CD4-positive, CD25-positive, alpha-beta regulatory T cell (primary cell): ENCODE data around the gene ITPRIPL1. TPM values are rescaled to one million over a fixed set of nuclear protein-coding genes. Genes with fewer than 3 reads are reported as not detected.

Source experiments
- ATAC-seq, 2 donors: fragments of 150-1000 bp; cut with Tn5 transposase; one replicate each; pipeline ENCODE4 v1.10.0; 2021; ENCODE audit warnings: low read depth in 2 of 2, moderate number of reproducible peaks in 2 of 2, moderate library complexity in 1 of 2
- DNase-seq, 3 donors: peaks; one replicate each; pipeline versions ENCODE4 v3.0.0 to v3.0.0-alpha.2; 2012 to 2022; ENCODE audit warnings: mixed read lengths in 1 of 3
- H3K27ac ChIP-seq: one replicate; pipeline ENCODE4 v1.7.0; 2013; ENCODE audit warnings: mild to moderate bottlenecking, low read length; ENCODE audit not compliant: insufficient read depth, poor library complexity, severe bottlenecking
- H3K27me3 ChIP-seq: one replicate; pipeline ENCODE4 v1.7.0; 2013; ENCODE audit warnings: low read length; ENCODE audit not compliant: control insufficient read depth, insufficient read depth
- H3K36me3 ChIP-seq: one replicate; pipeline ENCODE4 v1.7.0; 2013; ENCODE audit warnings: mild to moderate bottlenecking, low read length, moderate library complexity; ENCODE audit not compliant: control insufficient read depth, insufficient read depth
- H3K4me1 ChIP-seq: 2 replicates; pipeline ENCODE4 v1.7.0; 2013; ENCODE audit warnings: mild to moderate bottlenecking, low read length; ENCODE audit not compliant: insufficient read depth, control insufficient read depth, poor library complexity, severe bottlenecking
- H3K4me3 ChIP-seq: one replicate; pipeline ENCODE4 v1.7.0; 2013; ENCODE audit warnings: low read depth, mild to moderate bottlenecking, low read length, moderate library complexity
- H3K9me3 ChIP-seq, 2 experiments: 1 replicate in 1 of 2; 2 replicates in 1 of 2; pipeline ENCODE4 v1.7.0; 2013; ENCODE audit warnings: low read length in 2 of 2, mild to moderate bottlenecking in 1 of 2, moderate library complexity in 1 of 2; ENCODE audit not compliant: control insufficient read depth in 2 of 2
- H3K27ac Mint-ChIP-seq, 3 donors: one replicate each; pipeline ENCODE4 v1.8.0; 2020 to 2022; ENCODE audit warnings: mild to moderate bottlenecking in 3 of 3, mixed read lengths in 3 of 3, moderate library complexity in 2 of 3
- H3K27me3 Mint-ChIP-seq: one replicate; pipeline ENCODE4 v1.8.0; 2022; ENCODE audit warnings: mild to moderate bottlenecking, mixed read lengths
- H3K36me3 Mint-ChIP-seq: one replicate; pipeline ENCODE4 v1.8.0; 2020; ENCODE audit warnings: mixed read lengths
- H3K4me1 Mint-ChIP-seq, 4 donors: one replicate each; pipeline ENCODE4 v1.8.0; 2020 to 2022; ENCODE audit warnings: mixed read lengths in 4 of 4, mild to moderate bottlenecking in 1 of 4
- H3K4me3 Mint-ChIP-seq, 4 donors: one replicate each; pipeline ENCODE4 v1.8.0; 2020 to 2022; ENCODE audit warnings: mild to moderate bottlenecking in 4 of 4, mixed read lengths in 4 of 4, moderate library complexity in 3 of 4
- H3K9me3 Mint-ChIP-seq, 7 donors: one replicate each; pipeline ENCODE4 v1.8.0; 2020 to 2022; ENCODE audit warnings: mixed read lengths in 7 of 7, mild to moderate bottlenecking in 3 of 7, moderate library complexity in 2 of 7
- polyA plus RNA-seq, 4 donors: library from polyadenylated mRNA; unstranded; fragments of 300-500 nt; fragmentation: Illumina TruSeq; gene quantifications; one replicate each; pipeline ENCODE4 v1.2.3, GENCODE V29; 2021
- total RNA-seq: library from RNA; stranded (reverse); gene quantifications from one replicate; pipeline ENCODE4 v1.2.3, GENCODE V29; 2022

ITPRIPL1 gene
- total and polyA plus RNA-seq, 5 donors from 2014 or later, result 7.5 to 27.8 (median 13.6) TPM

DNA sequence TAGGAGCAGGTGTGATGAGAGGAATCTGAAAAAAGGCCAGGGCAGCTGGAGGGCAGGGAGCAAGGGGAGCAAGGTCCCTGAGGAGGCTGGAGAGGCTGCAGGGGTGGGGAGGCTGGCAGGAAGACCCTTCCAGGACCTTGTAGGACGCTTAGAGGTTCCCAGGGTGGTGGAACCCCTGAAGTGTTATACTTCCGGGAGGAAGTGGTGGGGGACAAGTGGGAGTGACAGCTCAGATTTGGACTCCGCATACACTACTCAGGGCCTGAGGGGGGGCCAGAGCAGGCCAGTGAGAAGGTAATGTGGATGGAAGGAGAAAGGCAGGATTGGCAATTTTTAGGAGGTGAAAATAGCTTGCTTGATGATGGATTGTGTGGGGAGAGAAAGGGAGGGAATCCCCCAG is 8.6 kb downstream of the ITPRIPL1 start:
- Mint-ChIP-seq H3K36me3 (peaks cover under 1% of the 10 kb centered on the region), H3K9me3 (no peaks in the 10 kb centered on the region), H3K4me3 (peak overlapping the region; percentile 51 to 92 (median 77)), H3K27ac (peak overlapping the region; percentile 82 to 97 (median 83)), H3K27me3 (no peaks in the 10 kb centered on the region), H3K4me1 (peaks cover 4 to 38% (median 32%) of the 10 kb centered on the region in 4 donors)
- ATAC-seq (no peak), DNase-seq (no peak)
- H3K27me3 ChIP-seq, result no peaks in the 10 kb centered on the region
- no peaks in the 10 kb centered on the region for H3K9me3 ChIP-seq
- peak overlapping the region; percentile 36 for H3K27ac ChIP-seq
- peaks cover 22% of the 10 kb centered on the region for H3K4me1 ChIP-seq
- no peaks in the 10 kb centered on the region for H3K36me3 ChIP-seq
- no peak overlapping the region for H3K4me3 ChIP-seq

DNA sequence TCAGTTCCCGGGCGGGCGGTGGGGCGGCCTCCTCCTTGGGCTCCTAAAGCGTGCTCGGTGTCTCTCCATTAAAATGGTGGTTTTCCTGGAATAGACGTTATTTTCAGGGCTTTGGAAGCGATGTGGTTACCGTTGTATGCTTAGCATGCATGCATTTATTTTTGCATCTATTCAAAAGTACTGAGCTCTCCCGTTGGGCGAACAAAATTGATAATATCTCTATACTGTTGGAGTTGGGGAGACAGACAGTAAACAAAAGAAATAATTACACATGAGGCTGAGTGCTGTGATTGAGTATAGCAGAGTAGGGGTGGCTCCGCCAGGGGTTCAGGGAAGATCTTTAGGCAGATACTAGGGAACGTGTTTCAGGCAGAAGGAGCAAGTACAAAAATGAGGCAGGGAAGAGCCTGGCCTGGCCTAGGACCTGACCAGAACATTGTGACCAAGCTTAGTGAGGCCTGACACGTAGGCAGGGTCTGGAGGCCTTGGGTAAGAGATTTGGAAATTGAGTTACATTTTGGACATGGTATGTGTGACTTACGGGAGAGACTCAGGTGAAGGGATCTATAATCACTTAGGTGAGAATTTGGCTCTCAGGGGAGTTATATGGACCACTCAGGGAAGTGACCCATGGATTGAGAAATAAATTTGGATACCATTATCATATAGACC is 11.1 kb downstream of the ITPRIPL1 start:
- H3K9me3 Mint-ChIP-seq, result no peaks in the 10 kb centered on the region

DNA sequence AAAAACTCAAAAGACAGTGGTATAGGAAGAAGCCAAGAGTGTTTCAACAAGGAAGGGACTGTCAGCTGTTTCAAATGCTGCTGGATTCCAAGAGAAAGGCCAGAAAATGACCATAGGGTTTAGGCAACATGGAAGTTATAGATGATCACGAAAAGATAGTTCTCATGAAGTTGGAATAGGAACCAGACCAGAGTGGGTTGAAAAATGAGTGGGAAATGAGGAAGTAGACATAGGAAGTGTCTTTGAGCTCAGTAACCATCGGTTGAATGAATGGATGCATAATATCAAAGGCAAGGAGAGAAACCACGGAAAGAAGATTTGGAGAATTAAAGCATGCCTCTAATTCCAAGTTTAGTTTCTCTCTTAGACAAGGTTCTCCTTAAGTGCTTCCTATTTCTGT is 11.8 kb downstream of the ITPRIPL1 start:
- Mint-ChIP-seq H3K36me3 (no peaks in the 10 kb centered on the region), H3K4me1 (peaks cover 14 to 51% (median 46%) of the 10 kb centered on the region in 4 donors), H3K9me3 (no peaks in the 10 kb centered on the region), H3K27me3 (no peaks in the 10 kb centered on the region), H3K27ac (peak overlapping the region in 2 of 3 donors; percentile 73 to 97), H3K4me3 (peak overlapping the region; percentile 68 to 92 (median 80))
- H3K4me1 ChIP-seq, result peaks cover 37% of the 10 kb centered on the region
- H3K36me3 ChIP-seq, result no peaks in the 10 kb centered on the region
- H3K4me3 ChIP-seq, result peak overlapping the region; percentile 9
- DNase-seq (no peak), ATAC-seq (no peak)
- H3K9me3 ChIP-seq, result no peaks in the 10 kb centered on the region
- H3K27ac ChIP-seq, result no peak overlapping the region
- H3K27me3 ChIP-seq, result no peaks in the 10 kb centered on the region

More for the DNA sequence above, 11.1 kb downstream of the ITPRIPL1 start:
- ATAC-seq (no peak), DNase-seq (no peak)
- H3K4me3 Mint-ChIP-seq, result peak overlapping the region; percentile 68 to 92 (median 80)
- Histone ChIP-seq H3K27me3 (no peaks in the 10 kb centered on the region), H3K27ac (peak overlapping the region; percentile 88), H3K9me3 (no peaks in the 10 kb centered on the region), H3K4me3 (peak overlapping the region; percentile 64), H3K4me1 (peaks cover 31% of the 10 kb centered on the region), H3K36me3 (no peaks in the 10 kb centered on the region)
- H3K36me3 Mint-ChIP-seq, result no peaks in the 10 kb centered on the region
- peaks cover 11 to 45% (median 42%) of the 10 kb centered on the region in 4 donors for H3K4me1 Mint-ChIP-seq
- peak overlapping the region; percentile 57 to 97 (median 73) for H3K27ac Mint-ChIP-seq
- no peaks in the 10 kb centered on the region for H3K27me3 Mint-ChIP-seq

DNA sequence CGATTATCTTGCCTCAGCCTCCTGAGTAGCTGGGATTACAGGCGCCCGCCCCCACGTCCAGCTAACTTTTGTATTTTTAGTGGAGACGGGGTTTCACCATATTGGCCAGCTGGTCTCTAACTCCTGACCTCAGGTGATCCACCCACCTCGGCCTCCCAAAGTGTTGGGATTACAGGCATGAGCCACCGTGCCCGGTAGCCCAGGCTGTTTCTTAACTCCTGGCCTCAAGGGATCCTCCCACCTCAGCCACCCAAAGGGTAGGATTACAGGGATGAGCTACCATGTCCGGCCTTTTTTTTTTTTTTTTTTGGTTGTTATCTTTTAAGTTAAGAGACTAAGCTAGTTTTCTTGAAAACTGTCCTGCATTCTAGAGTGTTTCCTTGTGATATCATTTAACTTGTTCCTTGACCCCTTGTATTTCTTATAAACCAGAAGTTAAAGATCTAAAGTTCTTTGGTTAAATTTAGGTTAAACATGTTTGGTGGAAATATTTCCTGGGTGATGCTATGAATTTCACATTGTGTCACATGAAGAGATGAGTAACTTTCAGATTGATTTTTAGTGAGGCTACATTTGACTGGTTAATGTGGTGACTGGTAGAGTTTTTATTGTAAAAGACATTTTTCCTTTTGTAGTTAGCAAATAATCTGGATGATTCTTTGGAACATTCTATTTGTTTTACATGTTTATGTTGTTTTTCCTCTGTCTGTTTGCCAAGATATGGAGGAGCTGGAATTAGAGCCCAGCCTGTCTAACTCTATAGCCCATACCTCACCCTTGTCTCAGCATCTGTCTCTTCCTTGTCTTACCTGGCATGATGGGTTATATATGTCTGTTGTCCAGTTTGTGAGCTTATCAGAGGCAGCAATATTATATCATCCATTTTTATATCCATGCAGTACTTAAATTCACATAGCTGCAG is 15.6 kb downstream of the ITPRIPL1 start:
- Histone ChIP-seq H3K4me3 (peak overlapping the region; percentile 52), H3K36me3 (no peaks in the 10 kb centered on the region), H3K4me1 (peaks cover 58% of the 10 kb centered on the region), H3K9me3 (no peaks in the 10 kb centered on the region), H3K27me3 (no peaks in the 10 kb centered on the region), H3K27ac (peak overlapping the region; percentile 95)
- no peaks in the 10 kb centered on the region for H3K36me3 Mint-ChIP-seq
- peak overlapping the region; percentile 90 to 99 (median 93) for H3K27ac Mint-ChIP-seq
- peaks cover 37 to 69% (median 55%) of the 10 kb centered on the region in 4 donors for H3K4me1 Mint-ChIP-seq
- DNase-seq (peak in 1 of 3 donors; percentile 35), ATAC-seq (no peak)
- H3K27me3 Mint-ChIP-seq, result no peaks in the 10 kb centered on the region
- peak overlapping the region; percentile 42 to 86 (median 73) for H3K4me3 Mint-ChIP-seq
- no peaks in the 10 kb centered on the region for H3K9me3 Mint-ChIP-seq

DNA sequence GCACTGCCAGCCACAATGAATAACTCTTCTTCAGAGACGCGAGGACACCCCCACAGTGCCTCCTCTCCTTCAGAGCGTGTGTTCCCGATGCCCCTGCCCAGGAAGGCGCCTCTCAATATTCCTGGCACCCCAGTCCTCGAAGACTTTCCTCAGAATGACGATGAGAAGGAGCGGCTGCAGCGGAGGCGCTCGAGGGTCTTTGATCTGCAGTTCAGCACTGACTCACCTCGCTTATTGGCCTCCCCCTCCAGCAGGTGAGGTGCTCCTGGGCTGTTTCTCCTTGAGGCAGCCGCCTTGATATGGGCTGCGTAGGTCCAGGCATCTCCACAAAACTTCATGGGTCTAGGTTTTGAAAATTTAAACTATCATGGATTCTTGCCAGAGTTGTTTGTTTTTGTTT is 16.5 kb downstream of the ITPRIPL1 start:
- no peak for DNase-seq
- ATAC-seq, result no peak
- Mint-ChIP-seq H3K27ac (peak overlapping the region; percentile 90 to 99 (median 93)), H3K4me1 (peaks cover 38 to 68% (median 53%) of the 10 kb centered on the region in 4 donors), H3K4me3 (peak overlapping the region; percentile 42 to 86 (median 73)), H3K36me3 (no peaks in the 10 kb centered on the region), H3K27me3 (no peaks in the 10 kb centered on the region), H3K9me3 (no peaks in the 10 kb centered on the region)
- Histone ChIP-seq H3K4me3 (peak overlapping the region; percentile 52), H3K9me3 (no peaks in the 10 kb centered on the region), H3K27ac (peak overlapping the region; percentile 95), H3K27me3 (no peaks in the 10 kb centered on the region), H3K4me1 (peaks cover 51% of the 10 kb centered on the region), H3K36me3 (no peaks in the 10 kb centered on the region)

DNA sequence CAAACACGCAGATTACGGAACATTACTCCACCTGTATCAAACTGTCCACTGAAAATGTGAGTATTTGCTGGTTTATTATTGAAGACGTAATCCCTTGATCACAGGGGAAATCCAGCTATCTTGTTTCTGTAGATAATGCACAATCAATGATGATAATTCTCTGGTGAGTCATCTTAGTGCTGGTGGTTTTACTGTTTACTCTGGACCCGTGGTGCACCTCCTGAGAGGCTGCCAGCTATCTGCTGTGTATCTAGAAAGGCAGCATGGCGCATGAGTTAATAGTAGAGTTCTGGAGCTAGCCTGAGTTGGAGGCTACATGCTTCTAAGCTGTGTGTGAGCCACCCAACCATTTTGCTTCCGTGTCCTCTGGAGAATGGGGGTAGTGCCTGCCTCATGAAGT is 17.0 kb downstream of the ITPRIPL1 start:
- ATAC-seq, result peak; percentile 72 to 79
- Mint-ChIP-seq H3K27me3 (no peaks in the 10 kb centered on the region), H3K4me3 (peak overlapping the region; percentile 70 to 86 (median 76)), H3K4me1 (peaks cover 38 to 66% (median 51%) of the 10 kb centered on the region in 4 donors), H3K27ac (peak overlapping the region; percentile 90 to 99 (median 93)), H3K36me3 (no peaks in the 10 kb centered on the region), H3K9me3 (no peaks in the 10 kb centered on the region)
- no peaks in the 10 kb centered on the region for H3K27me3 ChIP-seq
- DNase-seq, result peak; percentile 58 to 71 (median 68)
- no peaks in the 10 kb centered on the region for H3K36me3 ChIP-seq
- peak overlapping the region; percentile 95 for H3K27ac ChIP-seq
- no peaks in the 10 kb centered on the region for H3K9me3 ChIP-seq
- peaks cover 51% of the 10 kb centered on the region for H3K4me1 ChIP-seq
- H3K4me3 ChIP-seq, result peak overlapping the region; percentile 52

DNA sequence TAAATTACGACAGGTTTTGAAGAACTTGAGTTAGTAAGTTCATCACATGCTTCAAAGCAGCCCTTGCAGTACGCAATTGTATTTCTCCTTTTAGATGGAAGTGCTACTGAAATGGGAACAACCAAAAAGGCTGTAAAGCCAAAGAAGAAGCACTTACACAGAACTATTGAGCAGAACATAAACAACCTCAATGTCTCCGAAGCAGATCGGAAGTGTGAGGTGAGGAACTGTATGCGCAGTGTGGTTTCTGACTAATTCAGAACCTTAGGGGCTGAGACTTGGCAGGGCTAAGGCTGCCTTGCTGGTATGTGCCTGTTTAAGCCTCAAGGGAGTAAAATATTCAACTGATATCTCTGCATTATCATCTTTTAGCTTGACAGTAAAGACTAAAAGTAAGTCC is 18.9 kb downstream of the ITPRIPL1 start:
- Histone ChIP-seq H3K27ac (peak overlapping the region; percentile 95), H3K4me1 (peaks cover 51% of the 10 kb centered on the region), H3K36me3 (peaks cover 6% of the 10 kb centered on the region), H3K27me3 (no peaks in the 10 kb centered on the region), H3K4me3 (peak overlapping the region; percentile 52), H3K9me3 (no peaks in the 10 kb centered on the region)
- ATAC-seq, result peak; percentile 90
- Mint-ChIP-seq H3K27ac (peak overlapping the region; percentile 90 to 95 (median 93)), H3K36me3 (no peaks in the 10 kb centered on the region), H3K27me3 (no peaks in the 10 kb centered on the region), H3K4me3 (peak overlapping the region; percentile 17 to 78 (median 50)), H3K9me3 (no peaks in the 10 kb centered on the region), H3K4me1 (peaks cover 38 to 61% (median 50%) of the 10 kb centered on the region in 4 donors)
- peak; percentile 53 to 85 (median 78) for DNase-seq
